SK-N-SH (cell line): ENCODE results near the gene PLXNB1. TPM values are rescaled to one million over a fixed set of nuclear protein-coding genes. Genes with fewer than 3 reads are reported as not detected.

Source experiments
- CTCF ChIA-PET: fragments of 300-600, 350-600 bp; formaldehyde crosslinking; extraction: SDS; loops from one replicate; lab custom pipeline; 2021; lab: Yijun Ruan, JAX
- POLR2A ChIA-PET: fragments of 350-600 bp; sonication (Branson Sonifier 250); formaldehyde crosslinking; extraction: SDS; loops from one replicate; lab custom pipeline; 2020; ENCODE audit warnings: antibody characterized with exemption, inconsistent platforms; lab: Yijun Ruan, JAX
- DNase-seq: peaks from one replicate; pipeline ENCODE4 v3.0.0; 2012
- H2AFZ ChIP-seq: fragments of 200-600 bp; sonication (generic); 2 replicates; pipeline ENCODE4 v1.8.1; 2016; ENCODE audit warnings: antibody characterized with exemption, mild to moderate bottlenecking, low read depth
- H3F3A ChIP-seq: fragments of 200-600 bp; sonication (generic); replicated peaks from 2 replicates; pipeline ENCODE3; 2016; ENCODE audit warnings: antibody characterized with exemption, mild to moderate bottlenecking; ENCODE audit not compliant: insufficient read depth
- H3K27ac ChIP-seq, 2 experiments: fragments of 200-500 bp in 1 of 2; fragments of 200-600 bp in 1 of 2; sonication (Bioruptor generic) in 1 of 2; sonication (generic), shearing (Covaris generic) in 1 of 2; 2 replicates each; pipeline versions ENCODE4 v1.5.1 to v1.6.1; 2014 to 2016; ENCODE audit warnings: low read depth in 2 of 2, inconsistent platforms in 1 of 2, low read length in 1 of 2, mild to moderate bottlenecking in 1 of 2, mixed read lengths in 1 of 2
- H3K27me3 ChIP-seq: fragments of 200-600 bp; sonication (generic), shearing (Covaris generic); 2 replicates; pipeline ENCODE4 v1.6.1; 2016; ENCODE audit warnings: mixed run types; ENCODE audit not compliant: insufficient read depth
- H3K36me3 ChIP-seq, 2 experiments: fragments of 200-500 bp in 1 of 2; fragments of 200-600 bp in 1 of 2; sonication (Bioruptor generic) in 1 of 2; sonication (generic) in 1 of 2; replicated peaks in 1 of 2; 2 replicates each; pipeline versions ENCODE3 to v1.5.1; 2014 to 2016; ENCODE audit warnings: low read length in 1 of 2, mild to moderate bottlenecking in 1 of 2; ENCODE audit not compliant: insufficient read depth in 2 of 2, control insufficient read depth in 1 of 2
- H3K4me1 ChIP-seq, 2 experiments: fragments of 200-500 bp in 1 of 2; fragments of 200-600 bp in 1 of 2; sonication (Bioruptor generic) in 1 of 2; sonication (generic), shearing (Covaris generic) in 1 of 2; 2 replicates each; pipeline versions ENCODE4 v1.5.1 to v1.6.1; 2014 to 2016; ENCODE audit warnings: low read depth in 1 of 2, low read length in 1 of 2, mixed run types in 1 of 2; ENCODE audit not compliant: insufficient read depth in 2 of 2, control insufficient read depth in 1 of 2
- H3K4me2 ChIP-seq: fragments of 200-600 bp; sonication (generic), shearing (Covaris generic); 2 replicates; pipeline ENCODE4 v1.6.1; 2017; ENCODE audit warnings: mixed run types
- H3K4me3 ChIP-seq, 2 experiments: fragments of 200-500 bp in 1 of 2; fragments of 200-600 bp in 1 of 2; sonication (Bioruptor generic) in 1 of 2; sonication (generic), shearing (Covaris generic) in 1 of 2; 2 replicates each; pipeline versions ENCODE4 v1.5.1 to v1.8.1; 2014 to 2016; ENCODE audit warnings: low read depth in 2 of 2, inconsistent platforms in 1 of 2, low read length in 1 of 2, mild to moderate bottlenecking in 1 of 2, mixed read lengths in 1 of 2, moderate library complexity in 1 of 2
- H3K79me2 ChIP-seq: fragments of 200-600 bp; sonication (generic); 2 replicates; pipeline ENCODE4 v1.8.1; 2017; ENCODE audit warnings: mild to moderate bottlenecking; ENCODE audit not compliant: insufficient read depth
- H3K9ac ChIP-seq: fragments of 200-600 bp; sonication (generic); 2 replicates; pipeline ENCODE4 v1.6.1; 2017; ENCODE audit warnings: mixed run types
- H3K9me2 ChIP-seq: fragments of 200-600 bp; sonication (generic); 2 replicates; pipeline ENCODE4 v1.6.1; 2017; ENCODE audit warnings: mixed run types
- H3K9me3 ChIP-seq: fragments of 200-600 bp; sonication (generic); 2 replicates; pipeline ENCODE4 v1.6.1; 2017; ENCODE audit warnings: mixed run types, mild to moderate bottlenecking, moderate library complexity
- H4K20me1 ChIP-seq: fragments of 200-600 bp; sonication (generic); 2 replicates; pipeline ENCODE4 v1.6.1; 2017; ENCODE audit warnings: mild to moderate bottlenecking, mixed run types; ENCODE audit not compliant: insufficient read depth
- ELF1 ChIP-seq: IDR thresholded peaks from 2 replicates; pipeline ENCODE4 v1.4.0; 2012
- FOSL2 ChIP-seq: IDR thresholded peaks from 2 replicates; pipeline ENCODE4 v1.4.0; 2012; ENCODE audit warnings: low read depth, mild to moderate bottlenecking, moderate library complexity, borderline replicate concordance
- FOXM1 ChIP-seq: IDR thresholded peaks from 2 replicates; pipeline ENCODE4 v1.4.0; 2012; ENCODE audit warnings: low read depth, mild to moderate bottlenecking
- JUND ChIP-seq: IDR thresholded peaks from 2 replicates; pipeline ENCODE4 v1.4.0; 2012
- MEF2A ChIP-seq: IDR thresholded peaks from 2 replicates; pipeline ENCODE4 v1.4.0; 2012; ENCODE audit warnings: low read depth, borderline replicate concordance
- NRF1 ChIP-seq: IDR thresholded peaks from 2 replicates; pipeline ENCODE4 v1.6.1; 2012; ENCODE audit warnings: low read depth, mild to moderate bottlenecking, low read length
- YY1 ChIP-seq: IDR thresholded peaks from 2 replicates; pipeline ENCODE4 v1.4.0; 2012; ENCODE audit warnings: low read depth, mild to moderate bottlenecking
- ZBTB33 ChIP-seq: IDR thresholded peaks from 2 replicates; pipeline ENCODE4 v1.4.0; 2012; ENCODE audit warnings: low read depth, borderline replicate concordance
- WGBS: methylation state at CpG from one replicate; pipeline ENCODE4 v1.1.6; 2017; ENCODE audit warnings: low lambda C conversion rate; 5-methylcytosine and 5-hydroxymethylcytosine counted together
- polyA plus RNA-seq, 3 experiments: library from polyadenylated mRNA; depleted of rRNA; stranded (reverse); fragments of >200 nt; gene quantifications; 2 replicates each; pipeline ENCODE4 v1.2.3, GENCODE V29; 2012
- TF ChIP-seq, protein P1 (sequence below): fragments of 200-600 bp; sonication (generic); IDR thresholded peaks from 2 replicates; pipeline ENCODE4 v1.6.1; 2017; ENCODE audit warnings: antibody characterized with exemption, mild to moderate bottlenecking, moderate library complexity
- TF ChIP-seq, protein P2 (sequence below): IDR thresholded peaks from 2 replicates; pipeline ENCODE4 v1.4.0; 2012; ENCODE audit warnings: low read depth
- TF ChIP-seq, protein P3 (sequence below): fragments of 150-350 bp; IDR thresholded peaks from 2 replicates; pipeline ENCODE4 v1.6.1; 2017; ENCODE audit warnings: antibody characterized with exemption, low read length, low read depth, borderline replicate concordance

Gene PLXNB1
- polyA plus RNA-seq, 1 of the 3 experiments (the other 2 are of a cell fraction), result 39.8 TPM

DNA sequence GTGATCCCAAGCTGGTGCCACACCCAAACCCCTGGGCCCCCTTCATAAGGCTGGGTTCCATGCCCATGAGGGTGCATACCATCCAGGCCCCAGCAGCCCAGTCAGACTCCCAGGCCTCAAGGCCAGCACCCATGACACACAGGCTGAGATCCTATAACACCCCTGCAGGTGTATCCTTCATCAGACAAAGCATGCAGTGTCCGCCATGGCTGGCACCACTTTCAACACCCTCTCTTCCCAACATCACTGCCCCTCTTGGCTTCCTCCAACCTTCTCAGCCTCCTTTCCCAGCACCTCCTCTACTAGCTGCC lies 6.5 kb upstream of the PLXNB1 start:
- no peak overlapping the region for H2AFZ ChIP-seq
- H3K4me3 ChIP-seq, result no peak overlapping the region
- TF ChIP-seq YY1, result no peak
- TF ChIP-seq JUND, result no peak
- TF ChIP-seq FOXM1, result no peak
- no peak for TF ChIP-seq FOSL2
- TF ChIP-seq, protein P1, sequence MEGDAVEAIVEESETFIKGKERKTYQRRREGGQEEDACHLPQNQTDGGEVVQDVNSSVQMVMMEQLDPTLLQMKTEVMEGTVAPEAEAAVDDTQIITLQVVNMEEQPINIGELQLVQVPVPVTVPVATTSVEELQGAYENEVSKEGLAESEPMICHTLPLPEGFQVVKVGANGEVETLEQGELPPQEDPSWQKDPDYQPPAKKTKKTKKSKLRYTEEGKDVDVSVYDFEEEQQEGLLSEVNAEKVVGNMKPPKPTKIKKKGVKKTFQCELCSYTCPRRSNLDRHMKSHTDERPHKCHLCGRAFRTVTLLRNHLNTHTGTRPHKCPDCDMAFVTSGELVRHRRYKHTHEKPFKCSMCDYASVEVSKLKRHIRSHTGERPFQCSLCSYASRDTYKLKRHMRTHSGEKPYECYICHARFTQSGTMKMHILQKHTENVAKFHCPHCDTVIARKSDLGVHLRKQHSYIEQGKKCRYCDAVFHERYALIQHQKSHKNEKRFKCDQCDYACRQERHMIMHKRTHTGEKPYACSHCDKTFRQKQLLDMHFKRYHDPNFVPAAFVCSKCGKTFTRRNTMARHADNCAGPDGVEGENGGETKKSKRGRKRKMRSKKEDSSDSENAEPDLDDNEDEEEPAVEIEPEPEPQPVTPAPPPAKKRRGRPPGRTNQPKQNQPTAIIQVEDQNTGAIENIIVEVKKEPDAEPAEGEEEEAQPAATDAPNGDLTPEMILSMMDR, result no peak
- no peak for TF ChIP-seq ELF1
- no peak for TF ChIP-seq NRF1
- TF ChIP-seq ZBTB33, result no peak
- TF ChIP-seq, protein P2, sequence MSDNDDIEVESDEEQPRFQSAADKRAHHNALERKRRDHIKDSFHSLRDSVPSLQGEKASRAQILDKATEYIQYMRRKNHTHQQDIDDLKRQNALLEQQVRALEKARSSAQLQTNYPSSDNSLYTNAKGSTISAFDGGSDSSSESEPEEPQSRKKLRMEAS, result no peak
- TF ChIP-seq, protein P3, sequence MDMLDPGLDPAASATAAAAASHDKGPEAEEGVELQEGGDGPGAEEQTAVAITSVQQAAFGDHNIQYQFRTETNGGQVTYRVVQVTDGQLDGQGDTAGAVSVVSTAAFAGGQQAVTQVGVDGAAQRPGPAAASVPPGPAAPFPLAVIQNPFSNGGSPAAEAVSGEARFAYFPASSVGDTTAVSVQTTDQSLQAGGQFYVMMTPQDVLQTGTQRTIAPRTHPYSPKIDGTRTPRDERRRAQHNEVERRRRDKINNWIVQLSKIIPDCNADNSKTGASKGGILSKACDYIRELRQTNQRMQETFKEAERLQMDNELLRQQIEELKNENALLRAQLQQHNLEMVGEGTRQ, result no peak
- TF ChIP-seq MEF2A, result no peak
- H3F3A ChIP-seq, result no peaks in the 10 kb centered on the region
- H3K9me3 ChIP-seq, result no peaks in the 10 kb centered on the region
- peaks cover 2 to 18% of the 10 kb centered on the region in 2 experiments for H3K4me1 ChIP-seq
- H4K20me1 ChIP-seq, result peaks cover 8% of the 10 kb centered on the region; the same call in 1 of the 2 replicates
- H3K9me2 ChIP-seq, result no peaks in the 10 kb centered on the region
- ChIA-PET POLR2A (interaction anchor here (0.6 to 1.6 kb wide), 5 partner anchors 11 to 242 kb away, joined by 3 to 8 read pairs (median 4); no protein-coding TSS in a partner anchor), CTCF (interaction anchor here (0.6 to 13.2 kb wide), 93 partner anchors 11 to 1059 kb away, joined by 3 to 399 read pairs (median 7); partner anchors contain the start of genes ATRIP, CAMP, CDC25A and FBXW12)
- peaks cover 7 to 25% of the 10 kb centered on the region in 2 experiments for H3K36me3 ChIP-seq
- no peak for DNase-seq
- H3K9ac ChIP-seq, result no peak overlapping the region
- no peak overlapping the region for H3K27ac ChIP-seq
- H3K27me3 ChIP-seq, result no peaks in the 10 kb centered on the region
- H3K79me2 ChIP-seq, result peaks cover 27% of the 10 kb centered on the region
- H3K4me2 ChIP-seq, result no peak overlapping the region
- WGBS, result 22% methylated on average over 1 of the region's 1 CpG
